CD8-positive, alpha-beta memory T cell (primary cell): ENCODE results near the gene VAV3. TPM values are rescaled to one million over a fixed set of nuclear protein-coding genes. Genes with fewer than 3 reads are reported as not detected.

Source experiments
- CTCF ChIA-PET: fragments of 350-600 bp; sonication (Branson Sonifier 250); formaldehyde crosslinking; loops from one replicate; lab custom pipeline; 2021; ENCODE audit warnings: antibody characterized with exemption; lab: Charles Lee
- POLR2A ChIA-PET: fragments of 350-600 bp; sonication (Branson Sonifier 250); formaldehyde crosslinking; loops from one replicate; lab custom pipeline; 2021; ENCODE audit warnings: antibody characterized with exemption; lab: Charles Lee
- DNase-seq, 5 donors: peaks; one replicate each; pipeline versions ENCODE4 v3.0.0 to v3.0.0-alpha.2; 2020 to 2022; ENCODE audit warnings: mixed read lengths in 1 of 5
- H3K27ac ChIP-seq: one replicate; pipeline ENCODE4 v1.7.0; 2013; ENCODE audit warnings: low read depth, mild to moderate bottlenecking, low read length, moderate library complexity
- H3K27me3 ChIP-seq: 2 replicates; pipeline ENCODE4 v1.7.0; 2013; ENCODE audit warnings: low read length, mild to moderate bottlenecking; ENCODE audit not compliant: insufficient read depth, poor library complexity, severe bottlenecking
- H3K36me3 ChIP-seq: 2 replicates; pipeline ENCODE4 v1.7.0; 2013; ENCODE audit warnings: mild to moderate bottlenecking, low read length, moderate library complexity; ENCODE audit not compliant: insufficient read depth
- H3K4me1 ChIP-seq: 2 replicates; pipeline ENCODE4 v1.7.0; 2013; ENCODE audit warnings: mild to moderate bottlenecking, low read length, moderate library complexity; ENCODE audit not compliant: insufficient read depth
- H3K4me3 ChIP-seq: 2 replicates; pipeline ENCODE4 v1.7.0; 2013; ENCODE audit warnings: mild to moderate bottlenecking, low read length
- H3K9me3 ChIP-seq: 2 replicates; pipeline ENCODE4 v1.7.0; 2013; ENCODE audit warnings: mild to moderate bottlenecking, low read length
- H3K27ac Mint-ChIP-seq, 8 donors: one replicate each; pipeline ENCODE4 v1.8.0; 2020 to 2021; ENCODE audit warnings: mixed read lengths in 8 of 8, mild to moderate bottlenecking in 6 of 8, inconsistent platforms in 3 of 8, moderate library complexity in 3 of 8
- H3K27me3 Mint-ChIP-seq, 2 donors: one replicate each; pipeline ENCODE4 v1.8.0; 2020 to 2021; ENCODE audit warnings: mixed read lengths in 2 of 2, mild to moderate bottlenecking in 1 of 2, moderate library complexity in 1 of 2
- H3K36me3 Mint-ChIP-seq, 3 donors: one replicate each; pipeline ENCODE4 v1.8.0; 2020 to 2021; ENCODE audit warnings: mixed read lengths in 3 of 3, inconsistent platforms in 1 of 3, mild to moderate bottlenecking in 1 of 3
- H3K4me1 Mint-ChIP-seq, 3 donors: one replicate each; pipeline ENCODE4 v1.8.0; 2020 to 2021; ENCODE audit warnings: mixed read lengths in 3 of 3, inconsistent platforms in 1 of 3, mild to moderate bottlenecking in 1 of 3
- H3K4me3 Mint-ChIP-seq, 7 donors: one replicate each; pipeline ENCODE4 v1.8.0; 2020 to 2021; ENCODE audit warnings: mixed read lengths in 7 of 7, mild to moderate bottlenecking in 6 of 7, moderate library complexity in 4 of 7, inconsistent platforms in 2 of 7
- H3K9me3 Mint-ChIP-seq, 5 donors: one replicate each; pipeline ENCODE4 v1.8.0; 2020 to 2022; ENCODE audit warnings: mixed read lengths in 5 of 5, mild to moderate bottlenecking in 3 of 5, moderate library complexity in 2 of 5, inconsistent platforms in 1 of 5
- polyA plus RNA-seq: library from polyadenylated mRNA; unstranded; fragments of 300-500 nt; fragmentation: Illumina TruSeq; gene quantifications from one replicate; pipeline ENCODE4 v1.2.3, GENCODE V29; 2021
- total RNA-seq, 2 experiments: library from RNA; stranded (reverse); gene quantifications; one replicate each; pipeline ENCODE4 v1.2.3, GENCODE V29; 2021

The VAV3 gene
- total and polyA plus RNA-seq, 3 experiments from 2014 or later: 4.4 to 13.7 (median 4.7) TPM

DNA sequence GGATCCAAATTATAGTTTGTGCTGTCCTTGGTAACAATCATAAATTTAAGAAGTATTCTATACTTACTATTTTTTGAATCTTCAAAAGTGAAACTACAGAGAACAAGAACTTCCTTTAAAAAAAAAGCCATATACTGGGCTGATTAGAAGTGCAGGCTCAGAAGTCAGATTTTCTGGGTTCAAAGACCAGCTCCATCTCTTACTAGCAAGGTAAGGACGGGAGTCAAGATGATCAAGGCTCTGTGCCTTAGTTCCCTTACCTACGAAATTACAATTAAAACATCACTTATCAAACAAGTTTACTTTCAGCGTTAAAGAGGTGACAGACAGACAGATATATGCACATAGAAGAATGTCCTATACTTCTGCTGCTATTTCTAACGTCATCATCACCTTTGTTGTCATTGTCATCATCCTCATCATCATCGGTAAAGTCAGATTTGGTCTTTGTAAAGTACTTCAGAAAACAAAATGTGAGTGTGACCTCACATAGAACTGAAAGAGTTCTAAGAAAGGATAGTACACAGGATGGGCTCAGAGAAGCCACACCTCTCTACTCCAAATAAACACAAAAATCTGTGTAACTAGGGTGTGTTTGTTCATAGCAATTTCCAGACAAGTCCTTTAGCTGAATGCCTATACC, 178.7 kb downstream of the VAV3 start:
- peak overlapping the region; percentile 26 for H3K4me3 ChIP-seq
- peak in 2 of 5 donors; percentile 72 to 80 for DNase-seq
- no peaks in the 10 kb centered on the region for H3K27me3 Mint-ChIP-seq
- H3K27ac Mint-ChIP-seq: peak overlapping the region; percentile 88 to 97 (median 94)
- ChIA-PET CTCF (interaction anchor here (1.0 to 13.5 kb wide), 5 partner anchors 27 to 340 kb away, joined by 3 to 243 read pairs (median 3); partner anchors contain the start of gene VAV3), POLR2A (no interaction called here)
- no peaks in the 10 kb centered on the region for H3K9me3 Mint-ChIP-seq
- H3K36me3 Mint-ChIP-seq: no peaks in the 10 kb centered on the region
- H3K9me3 ChIP-seq: no peaks in the 10 kb centered on the region
- H3K4me1 ChIP-seq: peaks cover 46% of the 10 kb centered on the region
- H3K4me3 Mint-ChIP-seq: peak overlapping the region; percentile 61 to 83 (median 80)
- H3K27ac ChIP-seq: peak overlapping the region; percentile 58
- H3K4me1 Mint-ChIP-seq: peaks cover 70 to 72% (median 70%) of the 10 kb centered on the region in 3 donors
- H3K27me3 ChIP-seq: no peaks in the 10 kb centered on the region
- no peaks in the 10 kb centered on the region for H3K36me3 ChIP-seq

DNA sequence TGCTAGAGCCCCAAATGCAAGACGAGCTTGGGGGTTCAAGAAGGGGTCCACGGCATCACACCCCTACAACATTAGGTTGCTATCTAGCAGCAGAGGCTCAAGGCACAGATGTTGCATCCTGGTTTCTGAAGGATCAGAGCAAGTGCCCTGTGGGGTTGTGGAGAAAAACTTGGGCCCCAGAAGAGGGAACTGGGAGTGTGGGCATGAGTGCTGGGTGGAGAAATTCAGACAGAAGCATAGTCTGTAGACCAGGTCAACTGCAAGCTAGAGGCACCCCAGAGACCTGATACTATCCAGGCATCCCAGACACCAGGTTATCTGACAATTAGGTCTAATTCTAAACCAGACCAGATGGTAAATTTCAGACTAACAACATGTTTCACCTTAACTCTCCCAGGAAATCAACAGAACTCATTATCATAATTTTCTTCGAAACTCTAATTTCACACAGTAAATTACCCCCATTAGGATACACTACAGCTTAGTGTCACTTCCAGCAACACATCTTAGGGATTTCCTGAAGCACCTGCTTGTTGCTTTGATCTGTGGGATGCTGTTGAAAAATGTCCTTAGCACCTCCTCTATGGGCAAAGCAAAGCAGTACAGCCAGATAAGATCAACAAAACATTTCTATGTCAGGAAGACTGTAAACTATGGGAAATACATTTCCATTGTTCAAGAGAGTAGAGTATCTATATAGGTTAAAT, 179.3 kb downstream of the VAV3 start:
- peak overlapping the region; percentile 26 for H3K4me3 ChIP-seq
- no peaks in the 10 kb centered on the region for H3K27me3 Mint-ChIP-seq
- CTCF ChIA-PET: interaction anchor here (1.0 to 13.5 kb wide), 5 partner anchors 28 to 340 kb away, joined by 3 to 243 read pairs (median 3); no protein-coding TSS in a partner anchor
- H3K27ac Mint-ChIP-seq: peak overlapping the region; percentile 88 to 97 (median 94)
- no peaks in the 10 kb centered on the region for H3K36me3 Mint-ChIP-seq
- H3K27ac ChIP-seq: peak overlapping the region; percentile 58
- peak overlapping the region; percentile 61 to 83 (median 80) for H3K4me3 Mint-ChIP-seq
- H3K27me3 ChIP-seq: no peaks in the 10 kb centered on the region
- H3K4me1 Mint-ChIP-seq: peaks cover 65 to 67% (median 65%) of the 10 kb centered on the region in 3 donors
- no peaks in the 10 kb centered on the region for H3K36me3 ChIP-seq
- H3K9me3 ChIP-seq: no peaks in the 10 kb centered on the region
- no peaks in the 10 kb centered on the region for H3K9me3 Mint-ChIP-seq
- POLR2A ChIA-PET: no interaction called here
- peak in 2 of 5 donors; percentile 7 to 40 for DNase-seq
- peaks cover 46% of the 10 kb centered on the region for H3K4me1 ChIP-seq

DNA sequence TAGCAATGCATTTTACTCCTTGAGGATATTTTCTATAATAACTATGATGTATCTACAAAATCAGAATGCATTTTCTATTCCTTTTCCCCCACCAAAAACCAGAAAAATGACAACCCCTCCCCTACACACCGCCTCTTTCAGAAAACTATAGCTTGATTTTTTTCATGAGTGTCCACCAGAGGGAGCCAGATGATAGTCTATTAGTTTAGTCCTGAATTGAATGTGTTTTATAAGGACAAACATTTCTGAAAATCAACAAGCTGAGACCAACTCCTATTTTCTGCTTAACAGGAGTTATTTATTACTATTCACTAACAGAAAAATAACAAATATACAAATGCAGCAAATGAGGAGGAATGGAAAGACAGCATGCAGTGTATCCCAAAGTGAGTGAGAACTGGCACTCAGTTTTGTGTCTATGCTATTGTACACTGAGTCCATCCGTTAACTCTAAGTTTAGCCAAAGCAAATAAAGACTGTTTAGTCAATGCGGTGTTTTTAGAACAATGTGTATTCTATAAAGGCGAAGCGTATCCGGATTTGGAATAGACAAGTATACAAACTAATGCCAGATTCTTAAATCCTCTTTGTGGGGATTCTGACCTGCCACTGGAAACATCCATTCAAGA, 182.6 kb downstream of the VAV3 start:
- Histone ChIP-seq H3K4me1 (peaks cover 28% of the 10 kb centered on the region), H3K4me3 (no peak overlapping the region), H3K36me3 (no peaks in the 10 kb centered on the region), H3K27ac (no peak overlapping the region), H3K9me3 (no peaks in the 10 kb centered on the region), H3K27me3 (no peaks in the 10 kb centered on the region)
- CTCF ChIA-PET: interaction anchor here (0.7 to 13.5 kb wide), 20 partner anchors 9 to 861 kb away, joined by 3 to 243 read pairs (median 3); partner anchors contain the start of gene VAV3
- H3K4me3 Mint-ChIP-seq: no peak overlapping the region
- peak in 3 of 5 donors; percentile 16 to 63 (median 58) for DNase-seq
- H3K4me1 Mint-ChIP-seq: peaks cover 42 to 45% (median 43%) of the 10 kb centered on the region in 3 donors
- no peaks in the 10 kb centered on the region for H3K27me3 Mint-ChIP-seq
- peaks cover 0 to 5% (median 0%) of the 10 kb centered on the region in 3 donors for H3K36me3 Mint-ChIP-seq
- POLR2A ChIA-PET: interaction anchor here (0.6 to 1.1 kb wide), 3 partner anchors 182 to 343 kb away, joined by 3 to 4 read pairs (median 4); partner anchors contain the start of gene VAV3
- no peaks in the 10 kb centered on the region for H3K9me3 Mint-ChIP-seq
- H3K27ac Mint-ChIP-seq: no peak overlapping the region

DNA sequence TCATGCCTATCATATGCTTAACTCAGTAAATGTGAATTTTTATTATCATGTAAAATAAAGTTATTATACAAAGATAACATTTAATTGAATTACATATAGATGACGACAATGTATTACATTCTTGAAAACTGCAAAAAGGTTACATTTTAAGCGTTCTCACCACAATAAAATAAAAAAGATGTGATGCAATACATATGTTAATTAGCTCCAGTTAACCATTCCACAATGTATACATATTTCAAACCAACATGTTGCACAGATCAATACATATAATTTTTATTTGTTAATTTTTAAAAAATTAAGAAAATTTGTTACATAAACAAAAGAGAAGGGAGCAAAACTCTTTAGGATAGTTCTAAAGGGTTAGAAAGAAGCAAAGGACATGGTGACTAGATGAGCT, 183.7 kb downstream of the VAV3 start:
- peaks cover 19% of the 10 kb centered on the region for H3K4me1 ChIP-seq
- H3K27me3 ChIP-seq: no peaks in the 10 kb centered on the region
- no peak overlapping the region for H3K4me3 Mint-ChIP-seq
- no peaks in the 10 kb centered on the region for H3K9me3 ChIP-seq
- no peak overlapping the region for H3K4me3 ChIP-seq
- H3K9me3 Mint-ChIP-seq: no peaks in the 10 kb centered on the region
- CTCF ChIA-PET: interaction anchor here (1.0 to 13.5 kb wide), 6 partner anchors 13 to 345 kb away, joined by 3 to 243 read pairs (median 3); partner anchors contain the start of gene VAV3
- no peak overlapping the region for H3K27ac ChIP-seq
- H3K27ac Mint-ChIP-seq: no peak overlapping the region
- peaks cover 0 to 8% (median 0%) of the 10 kb centered on the region in 3 donors for H3K36me3 Mint-ChIP-seq
- POLR2A ChIA-PET: no interaction called here
- no peak for DNase-seq
- no peaks in the 10 kb centered on the region for H3K36me3 ChIP-seq
- peaks cover 31 to 34% (median 32%) of the 10 kb centered on the region in 3 donors for H3K4me1 Mint-ChIP-seq
- no peaks in the 10 kb centered on the region for H3K27me3 Mint-ChIP-seq

DNA sequence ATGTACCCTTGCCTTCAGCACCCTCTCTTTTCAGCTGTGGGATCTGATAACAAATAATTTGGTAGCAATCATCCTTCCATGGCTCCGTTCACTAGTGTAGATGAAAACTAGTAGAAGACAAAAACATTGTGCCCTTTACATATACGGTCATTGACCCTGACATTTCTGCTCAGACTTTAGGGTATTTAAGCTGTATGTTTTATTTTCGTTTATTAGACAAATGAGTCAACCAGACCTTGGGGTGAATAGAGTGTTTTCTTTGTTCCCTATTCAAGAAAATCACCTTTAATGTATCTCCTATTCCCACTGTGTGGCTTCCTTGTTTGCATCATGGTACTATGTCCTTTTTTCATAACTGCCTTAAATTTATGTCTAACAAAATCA, 187.3 kb downstream of the VAV3 start:
- no peak for DNase-seq
- Histone ChIP-seq H3K36me3 (no peaks in the 10 kb centered on the region), H3K9me3 (no peaks in the 10 kb centered on the region), H3K27ac (no peak overlapping the region), H3K4me1 (no peaks in the 10 kb centered on the region), H3K27me3 (no peaks in the 10 kb centered on the region), H3K4me3 (no peak overlapping the region)
- H3K4me1 Mint-ChIP-seq: peaks cover 3 to 6% (median 5%) of the 10 kb centered on the region in 3 donors
- H3K9me3 Mint-ChIP-seq: no peaks in the 10 kb centered on the region
- POLR2A ChIA-PET: interaction anchor here (0.5 kb wide), 1 partner anchor 882 kb away, joined by 7 read pairs; no protein-coding TSS in a partner anchor
- H3K27me3 Mint-ChIP-seq: no peaks in the 10 kb centered on the region
- peaks cover 0 to 13% (median 2%) of the 10 kb centered on the region in 3 donors for H3K36me3 Mint-ChIP-seq
- H3K27ac Mint-ChIP-seq: no peak overlapping the region
- CTCF ChIA-PET: interaction anchor here (13.5 kb wide), 1 partner anchor 348 kb away, joined by 243 read pairs; no protein-coding TSS in a partner anchor
- no peak overlapping the region for H3K4me3 Mint-ChIP-seq

DNA sequence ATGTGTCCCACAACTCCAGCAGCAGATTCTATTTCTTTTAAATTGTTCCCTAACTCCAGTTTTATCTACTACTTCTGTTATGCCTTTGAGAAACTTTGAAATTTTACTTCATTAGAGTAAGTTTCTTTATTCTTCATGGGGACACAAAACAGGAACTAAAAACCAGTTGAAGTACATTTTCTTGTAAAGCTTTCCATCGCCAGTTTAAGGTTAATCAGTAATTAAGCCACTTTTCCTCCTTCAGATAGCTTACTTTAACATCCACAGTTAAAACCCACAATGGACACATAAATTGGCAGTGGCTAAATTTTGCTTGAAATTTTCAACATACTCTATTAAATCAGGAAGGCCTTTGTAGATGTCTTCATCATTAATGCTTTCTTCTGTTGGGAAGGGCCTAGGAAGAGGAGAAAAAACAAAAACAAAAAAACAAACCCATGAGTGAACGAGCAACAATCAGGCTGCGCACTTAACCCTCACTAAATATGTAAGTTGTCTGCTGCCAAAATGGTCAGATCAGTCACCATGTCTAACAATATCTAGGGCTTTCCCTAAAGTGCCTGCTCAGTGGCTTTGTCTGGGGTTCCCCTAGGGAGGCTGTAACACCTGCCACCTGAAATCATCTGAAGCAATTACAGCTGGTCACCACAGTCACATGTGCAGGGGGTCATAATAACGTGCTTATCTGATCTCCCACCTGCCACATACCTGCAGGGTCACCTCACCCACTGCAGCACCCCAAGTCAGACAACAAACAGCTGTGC, 187.9 kb downstream of the VAV3 start:
- Histone ChIP-seq H3K4me1 (no peaks in the 10 kb centered on the region), H3K4me3 (no peak overlapping the region), H3K9me3 (no peaks in the 10 kb centered on the region), H3K27ac (no peak overlapping the region), H3K36me3 (no peaks in the 10 kb centered on the region), H3K27me3 (no peaks in the 10 kb centered on the region)
- Mint-ChIP-seq H3K9me3 (no peaks in the 10 kb centered on the region), H3K27ac (no peak overlapping the region), H3K27me3 (no peaks in the 10 kb centered on the region), H3K36me3 (peaks cover 0 to 13% (median 3%) of the 10 kb centered on the region in 3 donors), H3K4me3 (no peak overlapping the region), H3K4me1 (peaks cover 0 to 2% (median under 1%) of the 10 kb centered on the region in 3 donors)
- CTCF ChIA-PET: interaction anchor here (13.5 kb wide), 1 partner anchor 349 kb away, joined by 243 read pairs; no protein-coding TSS in a partner anchor
- POLR2A ChIA-PET: interaction anchor here (0.5 kb wide), 1 partner anchor 883 kb away, joined by 7 read pairs; no protein-coding TSS in a partner anchor
- no peak for DNase-seq

DNA sequence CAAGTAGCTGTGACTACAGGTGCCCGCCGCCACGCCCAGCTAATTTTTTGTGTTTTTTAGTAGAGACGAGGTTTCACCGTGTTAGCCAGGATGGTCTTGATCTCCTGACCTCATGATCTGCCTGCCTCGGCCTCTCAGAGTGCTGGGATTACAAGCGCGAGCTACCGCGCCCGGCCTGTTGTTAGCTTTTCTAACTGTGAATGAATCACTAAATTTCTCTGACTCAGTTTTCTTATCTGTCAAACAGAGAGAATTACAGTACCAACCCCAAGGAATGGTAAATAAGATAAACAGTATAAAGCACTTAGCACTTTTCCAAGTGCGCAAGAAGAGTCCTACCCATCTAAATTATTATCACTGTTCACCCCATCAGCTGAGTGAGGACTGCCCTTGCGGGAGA, 193.6 kb downstream of the VAV3 start:
- ChIA-PET POLR2A (no interaction called here), CTCF (no interaction called here)
- no peaks in the 10 kb centered on the region for H3K9me3 ChIP-seq
- DNase-seq: no peak
- peaks cover 4 to 29% (median 23%) of the 10 kb centered on the region in 3 donors for H3K36me3 Mint-ChIP-seq
- H3K36me3 ChIP-seq: no peaks in the 10 kb centered on the region
- no peak overlapping the region for H3K27ac ChIP-seq
- no peak overlapping the region for H3K4me3 ChIP-seq
- no peaks in the 10 kb centered on the region for H3K27me3 Mint-ChIP-seq
- no peaks in the 10 kb centered on the region for H3K27me3 ChIP-seq
- no peaks in the 10 kb centered on the region for H3K4me1 ChIP-seq
- no peaks in the 10 kb centered on the region for H3K4me1 Mint-ChIP-seq
- H3K9me3 Mint-ChIP-seq: no peaks in the 10 kb centered on the region
- H3K4me3 Mint-ChIP-seq: no peak overlapping the region
- no peak overlapping the region for H3K27ac Mint-ChIP-seq
